HG02571 (cell line): ENCODE measurements around the gene SOX8.
"Not testable (repeated sequence)": the region's sequence is repeated elsewhere in the genome, so short reads cannot be mapped to it uniquely, and the experiment has no call there.

Source experiments
- ATAC-seq: cut with Tn5 transposase; IDR thresholded peaks from one replicate; pipeline ENCODE4 v1.9.1; 2021; ENCODE audit warnings: mild to moderate bottlenecking, moderate library complexity; ENCODE audit not compliant: unreplicated experiment

Gene SOX8

DNA sequence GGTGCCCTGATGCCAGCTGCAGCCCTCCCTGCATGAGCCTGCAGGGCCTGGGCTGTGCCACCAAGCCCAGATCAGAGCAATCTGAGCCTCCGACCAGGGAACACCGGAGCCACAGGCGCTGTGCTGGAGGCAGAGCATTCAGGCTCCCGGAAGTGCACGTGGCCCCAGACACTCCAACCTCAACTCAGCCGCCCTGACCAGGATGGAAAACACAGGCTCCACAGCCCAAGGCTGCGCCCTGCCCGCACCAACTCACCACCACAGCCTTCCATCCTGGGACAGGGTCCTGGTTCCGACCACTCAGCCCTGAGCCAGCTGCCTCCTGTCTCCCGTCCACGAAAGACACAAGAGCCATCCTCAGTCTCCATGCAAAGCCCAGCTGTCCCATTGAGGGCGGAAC is 29.2 kb upstream of the SOX8 start:
- no peak for ATAC-seq

DNA sequence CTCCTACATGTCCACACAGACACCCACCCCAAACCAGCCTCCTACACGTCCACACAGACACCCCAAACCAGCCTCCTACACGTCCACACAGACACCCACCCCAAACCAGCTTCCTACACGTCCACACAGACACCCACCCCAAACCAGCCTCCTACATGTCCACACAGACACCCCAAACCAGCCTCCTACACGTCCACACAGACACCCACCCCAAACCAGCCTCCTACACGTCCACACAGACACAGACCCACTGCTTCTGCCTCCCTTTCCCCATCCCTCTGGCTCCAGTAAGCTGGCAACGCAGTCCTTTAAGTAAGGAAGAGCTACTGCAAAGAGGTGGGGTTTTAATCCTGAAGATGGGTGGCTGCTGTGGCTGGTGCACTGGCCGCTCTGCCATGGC is 27.8 kb upstream of the SOX8 start:
- not testable (repeated sequence) for ATAC-seq

DNA sequence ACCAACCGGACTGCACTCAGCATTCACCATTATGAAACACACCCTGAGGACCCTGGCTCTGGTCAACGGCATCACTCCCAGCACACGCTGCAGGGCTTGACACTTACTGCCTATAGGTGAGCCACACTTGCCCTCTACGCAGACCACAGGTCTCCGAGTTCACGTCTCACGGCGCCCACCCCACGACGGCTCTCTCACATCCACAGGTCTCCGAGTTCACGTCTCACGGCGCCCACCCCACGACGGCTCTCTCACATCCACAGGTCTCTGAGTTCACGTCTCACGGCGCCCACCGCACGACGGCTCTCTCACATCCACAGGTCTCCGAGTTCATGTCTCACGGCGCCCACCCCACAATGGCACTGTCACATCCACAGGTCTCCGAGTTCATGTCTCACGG is 25.8 kb upstream of the SOX8 start:
- ATAC-seq, result not testable (repeated sequence)

DNA sequence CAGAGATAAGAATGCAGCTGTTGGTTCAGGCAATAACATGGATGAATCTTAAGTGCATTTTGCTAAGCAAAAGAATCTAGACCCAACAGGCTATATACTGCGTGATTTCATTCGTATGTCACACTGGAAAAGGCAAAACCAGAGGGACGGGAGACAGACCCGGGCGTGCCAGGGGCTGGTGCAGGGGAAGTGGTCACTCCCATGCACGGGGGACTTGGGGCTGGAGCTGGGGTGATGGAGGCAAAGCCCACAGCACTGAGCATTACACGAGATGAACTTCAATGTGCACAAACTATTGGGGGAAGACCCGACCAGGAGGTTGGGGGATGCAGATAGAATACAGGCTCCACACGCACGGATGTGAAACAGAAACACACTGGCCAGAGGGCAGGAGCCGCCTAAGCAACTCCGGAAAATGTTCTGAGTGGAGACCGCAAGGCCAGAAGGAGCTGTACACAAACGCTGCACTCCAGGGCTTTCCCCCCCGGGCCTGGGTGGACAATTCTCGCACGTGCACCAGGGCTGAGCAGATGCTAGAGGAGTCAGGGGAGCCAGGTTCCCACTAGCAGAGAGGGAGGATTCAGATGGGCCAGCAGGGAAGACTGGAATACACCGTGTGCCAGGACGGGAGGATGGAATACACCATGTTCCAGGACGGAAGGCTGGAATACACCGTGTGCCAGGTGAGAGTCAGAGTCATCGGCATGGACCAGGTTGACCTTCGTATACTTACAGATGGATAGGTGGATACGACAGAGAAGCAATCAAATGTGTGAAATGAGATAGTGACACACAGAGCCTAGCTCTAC is 22.1 kb upstream of the SOX8 start:
- no peak for ATAC-seq

DNA sequence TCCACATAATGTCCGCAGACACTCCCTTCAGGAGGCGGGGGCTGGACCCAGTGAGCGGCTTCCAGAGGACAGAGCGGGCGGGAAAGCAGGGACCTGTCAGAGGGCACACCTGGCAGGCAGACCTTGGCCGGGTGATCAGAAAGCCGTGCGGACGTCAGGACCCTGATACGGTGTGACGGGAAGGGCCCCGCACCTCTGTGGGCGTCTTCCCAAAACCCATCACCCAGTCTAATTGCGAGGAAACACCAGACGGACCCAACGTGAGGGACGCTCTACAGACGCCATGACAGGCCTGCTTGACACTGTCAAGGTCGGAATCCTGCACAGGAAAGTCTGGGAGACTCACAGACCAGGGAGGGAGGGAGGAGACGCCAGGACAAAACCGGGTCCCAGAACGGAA is 19.2 kb upstream of the SOX8 start:
- no peak for ATAC-seq

DNA sequence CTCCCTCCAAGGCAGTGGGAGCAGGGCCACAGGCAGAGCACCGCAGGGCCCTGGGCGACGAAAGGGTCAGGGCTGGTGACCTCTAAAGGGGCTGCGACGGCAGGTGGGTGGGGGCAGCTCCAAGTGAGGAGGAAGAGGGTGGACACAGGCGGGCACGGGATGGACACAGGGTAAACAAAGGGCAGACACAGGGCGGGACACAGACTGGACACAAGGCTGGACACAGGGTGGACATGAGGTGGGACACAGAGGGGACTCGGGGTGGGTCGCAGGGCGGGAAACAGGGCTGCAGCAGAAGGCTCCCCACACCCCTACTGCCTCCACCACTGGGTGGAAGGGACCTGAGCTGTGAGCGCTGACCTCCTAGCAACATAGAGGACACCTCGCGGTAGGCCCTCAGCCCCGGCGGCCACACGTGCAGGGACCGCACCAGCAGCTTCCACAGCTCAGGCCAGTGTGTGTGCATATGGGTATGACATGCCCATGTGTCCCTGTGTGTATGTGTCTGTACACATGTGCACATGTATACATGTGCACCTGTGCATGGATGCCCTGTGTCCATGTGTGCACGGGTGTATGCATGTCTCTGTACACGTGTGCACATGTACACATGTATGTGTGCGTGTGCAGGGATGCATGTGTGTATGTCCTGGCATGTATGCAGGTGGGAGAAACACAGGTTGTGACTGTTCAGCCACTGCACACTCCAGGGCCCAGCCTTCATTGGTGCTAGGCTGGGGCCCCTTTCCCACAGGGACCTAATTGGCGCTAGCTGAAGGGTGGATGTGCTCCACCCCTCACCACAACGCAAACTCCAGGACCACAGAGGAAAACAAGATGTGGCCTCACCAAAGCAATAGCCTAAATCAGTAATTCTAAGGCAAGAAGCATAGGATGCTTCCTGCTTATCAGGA is 18.4 kb upstream of the SOX8 start:
- no peak for ATAC-seq

DNA sequence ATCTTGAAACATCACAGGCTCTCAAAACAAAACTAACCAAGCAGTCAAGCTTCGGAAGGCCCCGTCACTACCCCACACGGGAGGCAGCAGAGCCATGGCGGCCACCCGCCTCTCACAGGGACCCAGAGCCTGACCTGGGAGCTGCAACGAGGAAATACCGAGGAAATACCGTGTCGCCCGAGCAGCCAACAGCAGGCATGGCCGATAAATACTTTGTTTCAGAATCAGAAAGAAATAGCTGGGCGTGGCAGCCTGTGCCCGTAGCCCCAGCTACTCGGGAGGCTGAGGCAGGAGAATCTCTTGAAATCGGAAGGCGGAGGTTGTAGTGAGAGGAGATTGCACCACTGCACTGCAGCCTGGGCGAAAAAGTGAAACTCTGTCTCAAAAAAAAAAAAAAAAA is 17.7 kb upstream of the SOX8 start:
- ATAC-seq, result no peak

DNA sequence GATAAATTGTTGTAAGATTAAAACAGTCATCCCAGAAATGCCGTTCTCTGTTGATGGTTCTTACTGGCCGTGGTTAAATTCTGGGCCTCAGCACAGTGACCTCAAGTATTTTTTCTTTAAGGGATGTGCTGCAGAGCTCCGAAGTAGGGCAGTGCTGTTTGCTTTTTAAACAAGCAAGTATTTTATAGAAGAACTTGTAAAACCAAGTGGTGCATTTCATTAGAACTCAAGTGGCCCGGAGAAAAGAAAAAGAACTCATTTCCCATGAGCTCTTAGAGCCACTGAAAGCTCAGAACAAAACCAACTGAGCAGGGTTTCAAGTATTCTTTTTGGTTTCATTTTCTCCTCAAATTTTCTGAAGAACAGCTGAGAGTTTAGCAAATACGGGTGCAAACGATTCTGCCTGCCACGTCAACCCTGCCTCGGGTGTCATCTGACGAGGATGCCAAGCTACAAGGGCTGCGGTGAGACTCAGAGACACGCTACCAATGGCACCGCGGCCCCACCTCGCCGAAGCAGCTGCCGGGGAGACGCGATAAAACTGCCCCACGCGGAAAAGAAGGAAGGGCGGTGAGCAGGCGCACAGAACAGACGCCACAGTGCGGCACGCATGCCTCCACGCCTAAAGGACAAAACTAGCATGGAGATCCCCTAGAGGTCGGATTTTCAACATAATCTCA is 17.1 kb upstream of the SOX8 start:
- ATAC-seq, result no peak

DNA sequence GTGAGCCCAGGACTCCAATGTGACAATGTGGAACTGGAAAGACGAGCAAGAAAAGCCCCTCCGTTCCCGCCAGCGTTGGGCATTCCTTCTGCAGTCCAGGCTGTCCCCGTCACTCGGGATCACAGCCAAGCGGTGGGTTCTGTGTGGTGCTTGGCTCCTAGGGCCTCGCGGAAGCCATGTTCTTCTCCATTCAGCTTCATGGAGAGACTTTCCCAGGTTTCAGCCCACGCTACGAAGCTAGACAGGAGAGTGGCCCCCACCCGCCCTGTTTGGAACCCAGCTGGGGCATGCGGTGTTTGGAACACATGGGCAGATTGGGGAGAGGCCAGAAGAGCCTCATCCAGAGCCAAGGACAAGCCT is 16.6 kb upstream of the SOX8 start:
- no peak for ATAC-seq

DNA sequence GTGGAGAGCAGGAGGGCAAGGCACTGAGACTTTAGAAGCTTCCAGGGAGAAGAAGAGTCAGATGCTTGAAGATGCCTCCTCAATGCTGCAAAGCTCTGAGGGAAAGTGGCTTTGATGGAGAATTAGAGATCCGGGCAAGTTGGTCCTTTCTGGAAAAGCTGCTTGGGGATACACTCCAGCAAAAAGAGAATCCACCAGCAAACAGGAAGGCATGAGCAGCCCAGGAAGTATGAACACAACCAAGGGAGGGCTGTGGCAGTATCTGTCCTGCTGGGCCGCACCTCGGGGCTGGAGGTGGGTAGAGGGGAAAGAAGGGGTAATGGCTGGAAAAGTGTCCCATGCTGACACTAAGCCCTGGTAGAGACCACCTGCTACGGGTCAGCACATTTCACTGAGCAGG is 16.1 kb upstream of the SOX8 start:
- ATAC-seq, result no peak

DNA sequence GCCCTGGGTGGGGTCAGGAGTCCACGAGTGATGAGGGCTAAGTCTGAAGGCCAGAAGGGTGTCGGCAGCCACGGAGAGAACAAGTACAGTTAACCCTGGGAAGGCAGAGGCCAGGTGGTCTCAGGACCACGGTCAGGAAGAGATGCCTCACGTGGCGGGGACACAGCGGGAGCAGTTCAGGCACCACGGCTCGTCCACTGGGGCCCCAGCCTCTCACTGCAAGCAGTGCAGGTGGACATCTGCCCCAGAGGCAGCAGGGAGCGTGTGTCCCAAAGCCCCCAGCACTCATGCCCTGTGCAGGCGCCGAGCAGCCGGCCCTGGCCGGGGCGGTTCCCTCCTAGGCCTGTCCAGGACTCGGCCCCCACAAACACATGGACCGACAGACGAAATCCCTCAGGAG is 15.5 kb upstream of the SOX8 start:
- no peak for ATAC-seq

DNA sequence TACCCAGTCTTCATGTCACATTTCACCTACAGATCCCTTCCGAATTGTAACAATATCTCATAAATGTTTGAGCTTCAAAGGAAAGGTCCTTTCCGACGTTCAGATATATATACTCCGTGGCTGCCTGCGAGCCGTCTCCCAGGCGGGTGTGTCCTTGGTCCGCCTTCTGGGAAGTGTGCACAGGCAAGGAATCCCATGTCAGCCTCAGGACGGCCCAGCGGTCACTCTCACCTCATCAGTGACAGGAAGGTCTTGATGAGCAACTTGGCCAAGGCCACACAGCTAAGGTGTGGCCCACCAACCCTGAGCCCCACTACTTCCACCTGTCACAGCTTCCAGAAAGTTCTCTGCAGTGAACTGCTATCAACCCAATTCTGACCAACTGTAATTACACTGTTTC is 15.1 kb upstream of the SOX8 start:
- no peak for ATAC-seq

DNA sequence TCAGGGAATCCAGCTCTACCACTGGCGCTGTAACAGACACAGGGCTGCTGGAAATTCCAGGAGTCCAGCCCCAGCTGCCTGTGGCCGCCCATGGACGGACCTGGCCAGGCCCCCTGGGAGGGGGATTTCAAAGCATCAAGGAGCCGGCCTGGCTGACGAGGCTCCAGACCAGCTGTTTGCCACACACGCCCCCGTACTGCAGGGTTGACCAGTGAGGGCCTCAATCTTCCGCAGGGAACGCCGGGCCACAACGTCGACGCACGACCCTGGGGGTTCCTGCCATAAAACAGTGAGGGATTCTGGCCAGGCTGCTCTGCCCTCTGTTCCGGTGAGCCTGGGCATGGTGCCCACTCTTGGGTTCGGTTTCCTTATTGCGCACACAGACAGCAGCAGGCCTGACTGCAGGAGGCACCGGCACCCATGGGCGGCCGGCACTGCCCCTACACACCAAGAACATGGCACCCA is 14.5 kb upstream of the SOX8 start:
- no peak for ATAC-seq

DNA sequence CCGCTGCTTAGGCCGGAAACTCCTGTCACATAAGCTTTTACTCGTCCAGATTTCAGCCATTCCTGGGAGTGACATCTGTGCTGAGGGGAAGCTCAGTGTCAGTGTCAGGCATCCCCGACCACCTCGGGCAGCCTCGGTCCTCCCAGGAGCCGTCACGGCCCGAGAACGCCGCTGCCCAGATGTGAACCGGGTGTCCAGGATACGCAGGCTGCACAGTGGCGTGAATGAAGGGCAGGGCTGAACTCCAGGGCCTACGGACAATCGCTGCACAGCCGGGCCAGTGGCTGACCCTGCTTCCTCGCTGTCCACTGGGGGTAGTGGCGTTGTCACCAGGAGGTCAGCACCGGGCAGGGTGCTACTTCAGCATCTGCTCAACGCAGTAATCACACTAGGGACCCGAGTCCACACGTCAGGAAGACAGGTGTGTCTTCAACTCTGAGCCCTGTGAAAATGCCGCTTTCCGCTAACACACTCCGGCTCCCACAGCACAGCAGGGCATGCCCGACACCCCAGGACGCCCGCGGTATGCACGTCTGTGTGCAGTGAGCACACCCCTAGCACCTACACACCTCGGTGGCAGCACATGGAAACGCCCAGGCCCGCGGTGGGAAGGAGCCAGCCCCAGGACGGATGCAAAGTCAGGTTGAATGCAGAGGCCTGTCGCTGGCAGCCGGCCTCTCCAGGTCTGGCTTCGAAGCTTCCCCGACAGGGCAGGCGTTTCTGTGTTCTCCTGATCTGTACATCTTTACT is 13.8 kb upstream of the SOX8 start:
- no peak for ATAC-seq

DNA sequence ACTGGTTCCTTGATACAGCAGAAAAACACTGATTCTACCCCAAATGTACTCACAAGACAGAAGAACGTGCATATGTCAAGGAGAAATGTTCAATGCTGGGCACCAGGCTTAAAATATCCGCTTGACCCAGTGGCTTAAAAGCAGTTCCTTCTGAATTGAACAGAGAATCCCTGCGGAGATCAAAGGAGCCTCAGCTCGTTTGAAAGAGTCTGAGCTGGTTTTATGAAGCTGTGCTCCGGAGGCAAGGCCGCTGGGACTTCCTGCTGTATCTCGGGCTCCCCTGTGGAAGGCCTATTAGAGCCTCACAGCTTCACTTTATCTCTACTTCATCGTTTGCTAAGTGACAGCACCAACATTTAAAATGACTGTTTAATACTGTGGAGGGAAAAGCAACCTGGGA is 12.9 kb upstream of the SOX8 start:
- no peak for ATAC-seq

DNA sequence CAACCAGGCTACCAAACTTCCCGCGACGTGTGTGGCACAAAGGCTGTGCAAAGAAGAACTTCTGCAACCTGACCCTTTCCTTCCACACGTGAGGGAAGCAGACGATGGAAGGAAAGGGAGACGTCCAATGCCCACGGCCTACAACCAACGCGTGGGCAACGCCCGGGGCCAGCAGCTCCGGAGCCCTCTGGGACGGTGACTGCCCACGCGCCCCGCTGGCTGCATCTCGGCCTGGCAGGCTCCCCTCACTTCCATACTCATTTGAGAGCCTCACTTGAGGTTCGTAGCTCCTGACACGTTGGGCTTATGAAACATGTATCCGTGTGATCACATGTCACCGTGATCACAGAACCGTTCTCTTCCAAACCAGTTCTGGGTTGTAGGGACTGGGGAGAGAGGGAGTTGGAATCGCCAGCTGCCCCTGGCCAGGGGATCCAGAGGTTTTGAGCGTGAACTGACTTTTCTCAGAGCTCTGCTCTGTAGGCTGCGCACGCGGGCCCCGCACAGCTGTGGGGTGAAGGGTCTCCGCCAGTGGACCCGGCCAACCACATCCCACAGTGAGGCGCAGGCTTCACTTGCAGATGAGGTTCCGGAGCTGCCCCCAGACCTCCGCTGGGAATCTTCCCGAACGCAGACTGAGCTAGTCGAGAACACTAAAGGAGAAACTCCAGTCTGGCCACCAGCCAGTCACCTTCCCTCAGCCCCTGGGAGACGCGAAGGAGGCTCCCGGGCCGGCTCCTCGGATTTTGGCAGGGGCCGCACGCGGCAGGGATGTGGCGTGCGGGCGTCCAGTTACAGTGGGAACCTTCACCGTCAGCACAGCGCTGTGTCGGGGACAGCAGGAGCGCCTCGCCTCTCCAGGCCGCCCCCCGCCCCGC is 11.8 kb upstream of the SOX8 start:
- ATAC-seq, result no peak

DNA sequence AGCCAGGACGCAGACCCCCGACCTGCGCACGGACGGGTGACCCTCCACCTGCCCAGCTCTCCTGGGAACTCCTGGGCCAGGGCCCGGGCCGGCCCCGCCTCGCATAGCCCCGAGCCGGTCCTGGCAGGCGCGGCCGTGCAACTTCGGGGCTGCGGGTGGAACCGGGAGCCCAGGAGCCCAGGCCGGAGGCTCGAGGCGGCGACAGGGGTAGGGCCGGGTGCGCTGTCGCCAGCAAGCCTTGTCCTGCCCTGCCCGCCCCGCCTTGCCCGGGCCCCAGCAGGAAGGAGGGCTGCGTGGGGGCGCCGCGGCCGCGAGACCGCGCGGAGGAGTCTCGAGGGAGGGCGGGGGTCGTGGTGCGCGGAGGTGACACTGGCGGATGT is 11.2 kb upstream of the SOX8 start:
- no peak for ATAC-seq

DNA sequence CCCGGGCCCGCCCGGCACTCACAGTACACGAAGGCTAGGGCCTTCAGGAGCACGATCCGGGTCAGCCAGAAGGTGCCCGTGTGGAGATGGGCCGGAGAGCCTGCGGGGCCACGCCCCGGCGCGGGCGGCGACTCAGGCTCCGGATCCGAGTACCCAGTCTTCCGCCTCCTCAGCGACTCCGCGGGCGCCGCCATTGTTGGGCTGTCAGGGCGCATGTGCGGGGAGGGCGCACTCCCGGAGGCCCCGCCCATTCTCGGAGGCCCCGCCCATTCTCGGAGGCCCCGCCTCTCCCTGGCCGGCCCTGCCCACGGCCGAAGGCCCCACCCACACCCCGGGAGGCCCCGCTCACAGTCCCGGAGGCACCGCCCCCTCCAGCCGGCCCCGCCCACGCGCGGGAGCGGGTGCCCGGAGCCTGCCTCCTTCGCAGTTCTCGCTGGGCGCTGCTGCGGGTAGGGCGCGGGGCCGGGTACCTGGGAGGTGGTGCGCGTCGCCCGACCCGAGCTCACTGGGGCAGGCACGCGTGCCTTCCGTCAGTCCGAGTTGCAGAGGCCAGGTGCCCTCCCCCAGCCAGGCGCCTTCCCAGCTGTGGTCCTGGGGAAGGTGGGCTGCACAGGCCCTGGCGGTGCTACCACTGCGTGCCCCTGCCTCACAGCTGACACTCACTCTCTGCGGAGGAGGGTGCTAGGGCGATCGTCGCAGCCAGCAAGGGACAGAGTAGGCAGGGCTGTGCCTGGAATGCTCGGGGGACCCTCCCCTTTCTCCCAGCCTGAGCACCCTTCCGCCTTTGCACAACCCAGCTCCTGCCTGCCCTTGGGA is 10.6 kb upstream of the SOX8 start, which contains the start of gene LMF1:
Gene LMF1, minus strand, starts transcription at position 219 of the 816 bp plus-strand sequence. Its CDS starts 4 bp downstream, at position 215.
- ATAC-seq, result peak; percentile 71

DNA sequence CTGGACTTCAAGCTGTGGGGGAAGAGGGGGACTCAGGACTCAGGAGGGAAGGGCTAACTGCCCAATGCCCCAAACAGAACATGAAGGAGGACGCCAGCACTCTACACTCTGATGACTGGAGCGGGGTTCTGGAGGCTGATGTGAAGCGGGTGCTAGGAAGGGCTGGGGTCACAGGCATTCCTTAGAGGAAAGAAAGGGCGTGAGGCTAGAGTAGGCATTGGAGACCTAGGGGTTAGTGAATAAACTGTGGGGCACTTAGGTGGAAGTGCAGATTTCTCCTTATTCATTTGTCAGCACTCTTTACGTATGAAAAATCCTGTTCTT is 10.0 kb upstream of the SOX8 start:
- no peak for ATAC-seq
